GM12892 (cell line): ENCODE results near the gene ONECUT2.

Source experiments
- POLR2A ChIP-seq: IDR thresholded peaks from 2 replicates; pipeline ENCODE4 v1.6.1; 2011; ENCODE audit warnings: low read depth, low read length, control low read depth
- POLR2AphosphoS5 ChIP-seq: IDR thresholded peaks from 2 replicates; pipeline ENCODE4 v1.6.1; 2011; ENCODE audit warnings: low read depth, low read length, control low read depth
- TAF1 ChIP-seq: IDR thresholded peaks from 2 replicates; pipeline ENCODE4 v1.6.1; 2011; ENCODE audit warnings: low read depth, mild to moderate bottlenecking, control low read depth, low read length, borderline replicate concordance

- TF ChIP-seq POLR2A (no peak), POLR2AphosphoS5 (no peak), TAF1 (no peak)
Measured at GRCh38 chr18:57533868-57534510, 98.8 kb downstream of the ONECUT2 start.
